NCI-H510A (cell line): Measurements from ENCODE around the gene MAN1B1.

Experiments used
- DNase-seq: peaks from one replicate; lab custom pipeline; 2025; lab: John Stamatoyannopoulos, UW

MAN1B1 gene

GRCh38 chr9:137086531-137087408, at the start of gene MAN1B1:
MAN1B1 (plus strand) TSS chr9:137086985; CDS start chr9:137087000, 15 bp downstream.
- DNase-seq: peak; percentile 96

- DNase-seq: no peak
Observed at GRCh38 chr9:137037035-137037434, 49.8 kb upstream of the MAN1B1 start.

- DNase-seq: no peak
Observed at GRCh38 chr9:137037483-137037882, 49.3 kb upstream of the MAN1B1 start.

GRCh38 chr9:137038916-137039315, 47.9 kb upstream of the MAN1B1 start:
- no peak for DNase-seq

- no peak for DNase-seq
Observed at GRCh38 chr9:137039611-137040366, 47.0 kb upstream of the MAN1B1 start.

GRCh38 chr9:137040568-137040967, 46.2 kb upstream of the MAN1B1 start:
- DNase-seq: no peak

GRCh38 chr9:137041124-137041523, 45.7 kb upstream of the MAN1B1 start:
- DNase-seq: no peak

GRCh38 chr9:137042751-137043727, 43.7 kb upstream of the MAN1B1 start:
- DNase-seq: no peak

- DNase-seq: no peak
Observed at GRCh38 chr9:137044037-137044436, 42.7 kb upstream of the MAN1B1 start.

GRCh38 chr9:137044502-137045177, 42.1 kb upstream of the MAN1B1 start:
- DNase-seq: peak; percentile 83

- DNase-seq: no peak
Observed at GRCh38 chr9:137045294-137046087, 41.3 kb upstream of the MAN1B1 start.

GRCh38 chr9:137046088-137046787, 40.5 kb upstream of the MAN1B1 start, which contains the start of gene NPDC1:
NPDC1 (minus strand) TSS chr9:137046177; CDS start chr9:137045989, 188 bp downstream.
- peak; percentile 61 for DNase-seq

GRCh38 chr9:137048655-137049543, 37.9 kb upstream of the MAN1B1 start:
- DNase-seq: no peak

GRCh38 chr9:137049544-137050449, 37.0 kb upstream of the MAN1B1 start:
- DNase-seq: no peak

GRCh38 chr9:137050570-137050969, 36.2 kb upstream of the MAN1B1 start:
- no peak for DNase-seq

- DNase-seq: no peak
Observed at GRCh38 chr9:137051145-137051724, 35.5 kb upstream of the MAN1B1 start.

- no peak for DNase-seq
Observed at GRCh38 chr9:137052293-137052692, 34.5 kb upstream of the MAN1B1 start.
